Astrocyte of the spinal cord (primary cell): ENCODE measurements around the gene RIMBP2.
"Not testable (repeated sequence)": the region's sequence is repeated elsewhere in the genome, so short reads cannot be mapped to it uniquely, and the experiment has no call there.

Experiments used
- DNase-seq: peaks from one replicate; pipeline ENCODE4 v3.0.0; 2011; ENCODE audit warnings: low read depth, low spot score
- H3K4me3 ChIP-seq: 2 replicates; pipeline ENCODE4 v1.5.1; 2011; ENCODE audit warnings: low read depth, mild to moderate bottlenecking, low read length, moderate library complexity
- in situ Hi-C: cut with HindIII; loops from 2 replicates; pipeline ENCODE4 v1.10.0; 2017; ENCODE audit warnings: low sequenced_read_pairs
- TF ChIP-seq, protein P1 (sequence below): IDR thresholded peaks from 2 replicates; pipeline ENCODE4 v1.5.1; 2012; ENCODE audit warnings: low read depth, mild to moderate bottlenecking, low read length, inconsistent platforms

Gene RIMBP2

DNA sequence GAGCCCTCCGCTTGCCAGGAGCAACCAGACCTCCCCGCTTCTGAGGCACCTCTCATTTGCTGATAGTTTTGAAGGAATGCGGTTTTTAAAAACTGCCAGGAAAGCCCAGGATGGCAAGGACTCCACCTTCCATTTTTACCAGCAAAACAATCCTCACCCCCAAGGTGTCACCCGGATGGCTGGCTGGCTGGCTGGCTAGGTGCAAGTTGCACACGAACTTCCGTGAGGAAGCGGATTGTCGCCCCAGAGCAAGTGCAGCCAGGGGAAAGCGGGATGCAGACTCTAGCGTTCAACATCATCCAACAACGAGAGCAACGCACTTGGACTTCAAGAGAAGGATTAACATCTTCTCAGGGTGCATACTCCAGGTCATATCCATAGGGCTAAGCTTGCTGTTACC lies 125.4 kb downstream of the RIMBP2 start:
- TF ChIP-seq, protein P1, sequence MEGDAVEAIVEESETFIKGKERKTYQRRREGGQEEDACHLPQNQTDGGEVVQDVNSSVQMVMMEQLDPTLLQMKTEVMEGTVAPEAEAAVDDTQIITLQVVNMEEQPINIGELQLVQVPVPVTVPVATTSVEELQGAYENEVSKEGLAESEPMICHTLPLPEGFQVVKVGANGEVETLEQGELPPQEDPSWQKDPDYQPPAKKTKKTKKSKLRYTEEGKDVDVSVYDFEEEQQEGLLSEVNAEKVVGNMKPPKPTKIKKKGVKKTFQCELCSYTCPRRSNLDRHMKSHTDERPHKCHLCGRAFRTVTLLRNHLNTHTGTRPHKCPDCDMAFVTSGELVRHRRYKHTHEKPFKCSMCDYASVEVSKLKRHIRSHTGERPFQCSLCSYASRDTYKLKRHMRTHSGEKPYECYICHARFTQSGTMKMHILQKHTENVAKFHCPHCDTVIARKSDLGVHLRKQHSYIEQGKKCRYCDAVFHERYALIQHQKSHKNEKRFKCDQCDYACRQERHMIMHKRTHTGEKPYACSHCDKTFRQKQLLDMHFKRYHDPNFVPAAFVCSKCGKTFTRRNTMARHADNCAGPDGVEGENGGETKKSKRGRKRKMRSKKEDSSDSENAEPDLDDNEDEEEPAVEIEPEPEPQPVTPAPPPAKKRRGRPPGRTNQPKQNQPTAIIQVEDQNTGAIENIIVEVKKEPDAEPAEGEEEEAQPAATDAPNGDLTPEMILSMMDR: no peak
- DNase-seq: no peak
- in situ Hi-C loops: no loop called here
- no peak overlapping the region for H3K4me3 ChIP-seq

DNA sequence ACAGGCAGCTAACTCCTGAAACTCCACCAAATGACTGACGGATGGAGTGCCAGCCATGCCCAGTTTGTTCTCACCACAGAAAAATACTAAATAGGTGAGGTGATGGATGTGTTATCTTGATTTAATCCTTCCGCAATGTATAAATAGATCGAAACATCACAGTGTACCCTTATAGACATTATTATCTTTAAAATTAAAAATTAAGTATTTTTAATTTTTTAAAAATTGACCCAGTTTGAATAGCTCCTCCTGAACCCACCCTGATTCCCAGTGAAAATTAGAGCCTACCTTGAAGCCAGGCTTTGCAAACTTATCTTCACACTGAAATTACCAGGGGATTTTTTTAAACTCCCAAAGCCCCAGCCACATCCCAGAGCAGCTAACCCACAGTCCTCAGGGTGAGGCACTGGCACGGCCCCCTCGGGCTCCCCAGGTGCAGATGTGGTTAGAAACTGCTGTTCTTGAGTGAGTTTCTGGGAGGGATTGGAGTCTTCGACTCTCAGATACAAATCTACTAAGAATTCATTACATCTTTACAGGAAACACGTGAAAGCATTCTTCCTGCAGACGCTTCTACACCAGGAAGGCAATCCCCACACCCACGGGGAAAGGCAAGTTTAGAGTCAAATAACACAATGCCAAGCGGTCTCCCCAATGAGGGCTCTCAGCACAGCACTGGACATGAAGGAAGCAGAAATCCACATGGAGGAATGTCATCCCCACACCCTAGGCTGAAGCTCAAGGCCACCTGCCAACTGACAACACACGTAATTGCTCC lies 126.4 kb downstream of the RIMBP2 start:
- no peak for DNase-seq
- TF ChIP-seq, protein P1: no peak
- H3K4me3 ChIP-seq: no peak overlapping the region
- in situ Hi-C loops: no loop called here

DNA sequence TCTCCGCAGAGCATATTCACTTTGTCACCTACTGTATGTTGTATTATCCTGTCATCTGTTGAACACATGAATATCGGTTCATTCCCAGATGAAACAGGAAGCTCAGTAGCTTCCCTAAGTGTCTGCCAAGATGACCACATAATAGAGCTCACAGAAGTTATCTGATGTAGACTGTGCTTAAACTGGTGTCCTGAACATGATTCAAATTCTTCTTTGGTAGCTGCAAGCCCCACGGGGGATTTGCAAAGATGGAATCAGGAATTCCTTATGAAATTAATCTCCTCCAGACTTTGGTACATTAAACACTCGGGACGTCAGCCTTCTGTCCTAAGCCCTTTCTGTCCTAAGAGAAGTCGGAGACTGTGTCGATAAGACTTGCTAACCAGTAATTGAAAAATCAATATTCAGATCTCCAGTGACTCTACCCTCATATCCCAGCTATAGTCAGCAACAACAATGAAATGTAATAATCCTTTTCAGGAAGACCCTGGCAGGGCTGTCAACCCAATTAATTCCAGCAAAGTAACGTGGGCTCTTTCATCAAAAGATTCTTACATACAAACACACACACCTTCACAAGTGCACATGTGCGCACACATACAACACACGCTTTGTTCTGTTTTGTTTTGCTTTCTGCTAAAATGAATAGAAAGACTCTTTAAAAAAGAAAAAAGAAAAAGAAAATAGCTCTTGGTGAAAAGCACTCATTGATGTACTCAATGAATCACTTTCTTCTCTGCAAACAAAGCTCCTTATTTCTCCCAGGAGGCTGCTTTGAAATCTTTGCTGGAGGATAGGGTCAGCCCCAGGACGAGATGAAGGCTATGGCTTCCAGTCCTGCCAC lies 127.2 kb downstream of the RIMBP2 start:
- in situ Hi-C loops: no loop called here
- TF ChIP-seq, protein P1: no peak
- no peak overlapping the region for H3K4me3 ChIP-seq
- no peak for DNase-seq

DNA sequence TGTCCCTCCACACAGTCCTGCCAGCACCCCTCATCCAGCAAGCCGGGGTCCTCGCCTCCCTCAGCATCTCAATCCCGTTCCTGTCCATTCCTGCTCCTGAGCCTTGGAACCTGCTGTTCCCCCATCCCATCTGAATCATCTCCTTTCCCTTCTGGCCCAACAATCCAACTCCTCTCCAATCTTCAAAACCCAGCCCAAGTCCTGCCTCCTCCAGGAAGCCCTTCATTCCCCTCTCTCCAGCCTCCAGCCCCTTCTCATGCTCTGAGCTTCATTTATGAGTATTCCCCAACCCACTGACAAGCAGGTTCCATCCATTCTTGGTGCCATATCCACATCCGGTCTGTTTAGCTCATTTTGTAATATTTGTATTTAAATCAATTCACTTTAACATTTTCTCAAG lies 128.1 kb downstream of the RIMBP2 start:
- TF ChIP-seq, protein P1: no peak
- no peak for DNase-seq
- in situ Hi-C loops: no loop called here
- no peak overlapping the region for H3K4me3 ChIP-seq

DNA sequence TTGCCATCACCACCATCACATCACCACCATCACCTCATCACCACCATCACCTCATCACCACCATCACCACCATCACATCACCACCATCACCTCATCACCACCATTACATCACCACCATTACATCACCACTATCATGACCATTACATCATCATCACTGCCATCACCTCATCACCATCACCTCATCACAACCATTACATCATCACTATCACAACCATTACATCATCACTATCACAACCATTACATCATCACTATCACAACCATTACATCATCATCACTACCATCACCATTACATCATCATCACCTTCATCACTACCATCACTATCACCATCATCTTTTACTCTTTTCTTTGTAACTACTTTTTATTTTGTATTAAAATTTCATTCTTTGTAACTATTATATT lies 131.6 kb downstream of the RIMBP2 start:
- H3K4me3 ChIP-seq, DNase-seq, in situ Hi-C loops: not testable (repeated sequence)

DNA sequence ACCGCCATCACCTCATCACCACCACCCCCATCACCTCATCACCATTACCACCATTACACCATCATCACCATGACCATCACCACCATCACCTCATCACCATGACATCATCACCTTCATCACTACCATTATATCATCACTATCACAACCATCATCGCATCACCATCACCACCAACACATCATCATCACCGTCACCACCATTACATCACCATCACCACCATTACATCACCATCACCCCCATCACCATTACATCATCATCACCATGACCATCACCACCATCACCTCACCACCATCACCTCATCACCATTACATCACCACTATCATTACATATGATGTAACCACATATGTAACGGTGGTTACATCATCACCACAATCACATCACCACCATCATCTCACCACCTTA lies 132.3 kb downstream of the RIMBP2 start:
- no peak overlapping the region for H3K4me3 ChIP-seq
- TF ChIP-seq, protein P1: no peak
- in situ Hi-C loops: no loop called here
- no peak for DNase-seq

DNA sequence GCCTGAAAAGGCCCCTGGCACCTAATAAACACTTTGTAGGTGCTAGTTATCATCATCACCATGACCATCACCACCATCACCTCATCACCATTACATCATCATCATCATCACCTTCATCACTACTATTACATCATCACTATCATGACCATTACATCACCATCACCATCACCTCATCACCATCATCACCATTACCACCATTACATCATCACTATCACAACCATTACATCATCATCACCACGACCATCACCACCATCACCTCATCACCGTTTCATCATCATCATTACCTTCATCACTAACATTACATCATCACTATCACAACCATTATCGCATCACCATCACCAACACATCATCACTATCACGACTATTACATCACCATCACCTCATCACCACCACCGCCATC lies 132.8 kb downstream of the RIMBP2 start:
- TF ChIP-seq, protein P1: no peak
- in situ Hi-C loops: no loop called here
- DNase-seq: no peak

More for the DNA sequence above, 132.8 kb downstream of the RIMBP2 start:
- no peak overlapping the region for H3K4me3 ChIP-seq
